Subcutaneous adipose tissue (tissue), 4 donors: ENCODE results near the gene RTN4IP1. TPM values are rescaled to one million over a fixed set of nuclear protein-coding genes. Genes with fewer than 3 reads are reported as not detected.

Experiments
- CTCF ChIP-seq: fragments of 450-650 bp; IDR thresholded peaks from one replicate; pipeline ENCODE4 v1.5.1; 2016; ENCODE audit warnings: low read depth, mild to moderate bottlenecking, control low read depth, antibody characterized with exemption, moderate library complexity
- small RNA-seq: library from RNA; depleted of rRNA; stranded (forward); fragments of <200 nt; gene quantifications from one replicate; pipeline ENCODE3, GENCODE V24; 2016
- total RNA-seq, 4 donors: library from RNA; depleted of rRNA; stranded (reverse); fragments of >200 nt; gene quantifications; one replicate each; pipeline ENCODE4 v1.1.0, GENCODE V29; 2016

Gene RTN4IP1
- total RNA-seq, 4 donors from 2014 or later, result 2.9 to 8.6 (median 3.4) TPM

DNA sequence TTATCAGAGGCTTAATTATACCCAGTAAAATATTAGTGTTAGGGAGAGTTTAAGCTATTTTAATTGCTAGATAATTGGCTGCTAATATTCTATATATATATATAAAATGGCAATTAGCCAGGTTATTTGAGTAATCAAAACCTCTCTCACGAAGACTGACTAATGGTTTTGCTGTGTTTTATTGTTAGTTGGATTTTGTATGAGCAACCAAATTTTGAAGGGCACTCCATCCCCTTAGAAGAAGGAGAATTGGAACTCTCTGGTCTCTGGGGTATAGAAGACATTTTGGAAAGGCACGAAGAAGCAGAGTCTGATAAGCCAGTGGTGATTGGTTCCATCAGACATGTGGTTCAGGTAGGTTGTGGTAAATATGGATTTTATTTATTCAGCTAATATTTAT lies 102.2 kb downstream of the RTN4IP1 start:
- TF ChIP-seq CTCF, result no peak

- no peak for TF ChIP-seq CTCF
Observed at GRCh38 chr6:106525882-106526275, 103.4 kb downstream of the RTN4IP1 start.

- no peak for TF ChIP-seq CTCF
Observed at GRCh38 chr6:106525107-106525881, 104.0 kb downstream of the RTN4IP1 start.

DNA sequence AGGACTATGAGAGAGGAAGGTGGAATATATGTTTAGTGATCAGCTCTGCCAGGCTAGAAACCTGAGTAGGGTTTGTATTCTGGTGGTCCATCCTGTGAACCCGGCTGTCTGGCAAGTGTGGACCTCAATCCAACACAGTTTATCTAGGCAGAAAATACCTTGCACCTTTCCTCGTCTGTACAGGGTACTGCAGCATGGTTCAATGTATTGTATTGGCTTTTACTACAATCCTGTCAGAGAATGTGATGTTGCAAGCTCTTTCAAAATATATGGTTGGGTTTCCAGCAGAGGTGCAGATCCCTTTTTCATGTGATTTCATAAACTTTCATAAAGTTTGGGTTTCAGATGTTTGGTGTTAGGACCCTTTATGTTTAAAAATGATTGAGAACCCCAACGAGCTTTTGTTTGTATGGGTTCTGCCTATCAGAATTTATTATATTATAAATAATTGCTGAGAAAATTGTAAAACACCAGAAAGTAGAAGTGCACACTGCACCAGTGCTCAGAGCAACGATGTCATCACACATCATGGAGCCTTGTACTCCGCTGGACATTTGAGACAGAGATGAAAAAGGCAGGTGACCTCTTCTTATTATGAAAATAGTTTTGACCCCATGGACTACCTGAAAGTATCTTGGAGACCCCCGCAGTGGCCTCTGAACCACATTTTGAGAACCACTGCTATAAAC lies 106.6 kb downstream of the RTN4IP1 start:
- TF ChIP-seq CTCF, result no peak

Small RNAs within 50 kb of the gene (small RNA-seq; reads per million reads assigned to genes)
- gene RNU6-527P, result not detected

Other genes with a start within 250 kb of the RTN4IP1 start
- gene QRSL1, start 80 bp upstream of the RTN4IP1 start, total RNA-seq, result 10 to 100 TPM in 1 of 4 donors, 1 to 10 TPM in 3; 6.4 to 12.9 (median 7.9) TPM